Sigmoid colon (tissue), 4 donors: ENCODE data around the gene JAKMIP1.

Experiments used
- POLR2A ChIP-seq, 2 donors: fragments of 450-650 bp; IDR thresholded peaks; one replicate each; pipeline ENCODE4 v1.6.1; 2016; ENCODE audit warnings: antibody characterized with exemption in 2 of 2, mild to moderate bottlenecking in 2 of 2, moderate library complexity in 2 of 2
- POLR2AphosphoS5 ChIP-seq, 4 donors: sonication (generic); formaldehyde crosslinking; IDR thresholded peaks; one replicate each; pipeline ENCODE4 v1.6.1; 2017; ENCODE audit warnings: antibody characterized with exemption in 4 of 4
- TF ChIP-seq, protein P1 (sequence below), 4 experiments: fragments of 450-650 bp in 3 of 4; fragments of 200-600 bp in 1 of 4; IDR thresholded peaks; one replicate each; pipeline ENCODE4 v1.5.1; 2016 to 2019; ENCODE audit warnings: antibody characterized with exemption in 4 of 4, mild to moderate bottlenecking in 3 of 4, moderate library complexity in 2 of 4

DNA sequence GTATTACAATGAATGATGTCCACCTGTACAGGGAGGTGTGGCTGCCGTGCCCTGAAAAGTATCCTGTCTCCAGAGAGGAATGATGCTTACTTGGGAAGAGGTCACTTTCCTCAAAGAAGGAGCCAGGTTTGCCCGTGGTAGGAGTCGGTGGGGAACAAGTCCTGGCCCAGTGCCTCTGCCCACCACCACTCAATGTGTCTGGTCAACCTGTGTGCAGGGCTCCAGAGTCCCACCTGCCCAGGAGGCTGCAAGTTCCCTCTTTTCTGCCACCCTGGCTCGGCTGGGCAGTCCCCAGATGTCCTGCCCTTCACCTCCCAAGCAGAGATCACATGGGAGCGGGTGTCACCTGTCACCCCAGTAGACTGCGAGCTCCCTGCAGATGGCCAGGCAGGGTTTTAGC lies 106.7 kb downstream of the JAKMIP1 start:
- TF ChIP-seq, protein P1, sequence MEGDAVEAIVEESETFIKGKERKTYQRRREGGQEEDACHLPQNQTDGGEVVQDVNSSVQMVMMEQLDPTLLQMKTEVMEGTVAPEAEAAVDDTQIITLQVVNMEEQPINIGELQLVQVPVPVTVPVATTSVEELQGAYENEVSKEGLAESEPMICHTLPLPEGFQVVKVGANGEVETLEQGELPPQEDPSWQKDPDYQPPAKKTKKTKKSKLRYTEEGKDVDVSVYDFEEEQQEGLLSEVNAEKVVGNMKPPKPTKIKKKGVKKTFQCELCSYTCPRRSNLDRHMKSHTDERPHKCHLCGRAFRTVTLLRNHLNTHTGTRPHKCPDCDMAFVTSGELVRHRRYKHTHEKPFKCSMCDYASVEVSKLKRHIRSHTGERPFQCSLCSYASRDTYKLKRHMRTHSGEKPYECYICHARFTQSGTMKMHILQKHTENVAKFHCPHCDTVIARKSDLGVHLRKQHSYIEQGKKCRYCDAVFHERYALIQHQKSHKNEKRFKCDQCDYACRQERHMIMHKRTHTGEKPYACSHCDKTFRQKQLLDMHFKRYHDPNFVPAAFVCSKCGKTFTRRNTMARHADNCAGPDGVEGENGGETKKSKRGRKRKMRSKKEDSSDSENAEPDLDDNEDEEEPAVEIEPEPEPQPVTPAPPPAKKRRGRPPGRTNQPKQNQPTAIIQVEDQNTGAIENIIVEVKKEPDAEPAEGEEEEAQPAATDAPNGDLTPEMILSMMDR (IDR thresholded peaks at IDR 0.05) = no peak
- TF ChIP-seq POLR2AphosphoS5 (IDR thresholded peaks at IDR 0.05) (no peak), POLR2A (IDR thresholded peaks at IDR 0.05) (no peak)
